Measurements from ENCODE around the gene BICC1. TPM values are rescaled to one million over a fixed set of nuclear protein-coding genes. Genes with fewer than 3 reads are reported as not detected.

Gene BICC1
- total RNA-seq, 1 experiment from 2014 or later, result 70.2 TPM

DNA sequence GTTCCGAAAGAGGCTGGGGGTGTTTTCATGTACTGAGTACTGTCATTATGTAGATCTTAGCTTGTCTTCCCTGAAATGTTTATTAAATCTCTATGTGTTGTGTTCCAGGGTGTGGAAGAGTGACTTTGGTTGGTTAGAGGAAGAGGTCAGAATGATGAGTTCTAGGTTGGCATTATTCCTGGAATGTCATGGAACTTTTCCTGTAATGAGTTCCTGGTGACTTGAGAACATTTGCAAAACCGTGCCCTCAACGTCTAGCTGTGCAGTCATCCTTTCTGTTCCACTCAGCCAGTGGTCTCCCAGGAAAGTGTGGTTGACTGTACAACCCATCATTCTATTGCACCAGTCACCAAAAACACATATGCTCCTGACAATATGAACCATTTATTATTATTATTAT is 129.6 kb downstream of the BICC1 start:
- intact Hi-C loops (cut with micrococcal nuclease; ENCODE audit: unreplicated experiment), result loop anchor here (5.0 kb wide), 2 partner anchors 115 to 125 kb away; no protein-coding TSS in a partner anchor
- TF ChIP-seq CTCF (IDR thresholded peaks at IDR 0.05; ENCODE audit: unreplicated experiment), result no peak
- H3K36me3 Mint-ChIP-seq (ENCODE audit: insufficient read depth, unreplicated experiment), result peaks cover 10% of the 10 kb centered on the region
- no peak for DNase-seq
- no peak overlapping the region for H3K27ac Mint-ChIP-seq (ENCODE audit: unreplicated experiment)
- BruUV-seq (replicated peaks), result no TSS peak
- CTCF ChIA-PET, result interaction anchor here (0.5 to 2.5 kb wide), 7 partner anchors 11 to 228 kb away, joined by 3 to 19 read pairs (median 3); no protein-coding TSS in a partner anchor
- H3K4me1 Mint-ChIP-seq (ENCODE audit: low read depth, unreplicated experiment), result peaks cover 73% of the 10 kb centered on the region
- H3K4me3 Mint-ChIP-seq (ENCODE audit: low read depth, unreplicated experiment), result no peak overlapping the region
- H3K9me3 Mint-ChIP-seq (ENCODE audit: low read depth, unreplicated experiment), result no peaks in the 10 kb centered on the region
- H3K27me3 Mint-ChIP-seq (ENCODE audit: unreplicated experiment), result no peaks in the 10 kb centered on the region

DNA sequence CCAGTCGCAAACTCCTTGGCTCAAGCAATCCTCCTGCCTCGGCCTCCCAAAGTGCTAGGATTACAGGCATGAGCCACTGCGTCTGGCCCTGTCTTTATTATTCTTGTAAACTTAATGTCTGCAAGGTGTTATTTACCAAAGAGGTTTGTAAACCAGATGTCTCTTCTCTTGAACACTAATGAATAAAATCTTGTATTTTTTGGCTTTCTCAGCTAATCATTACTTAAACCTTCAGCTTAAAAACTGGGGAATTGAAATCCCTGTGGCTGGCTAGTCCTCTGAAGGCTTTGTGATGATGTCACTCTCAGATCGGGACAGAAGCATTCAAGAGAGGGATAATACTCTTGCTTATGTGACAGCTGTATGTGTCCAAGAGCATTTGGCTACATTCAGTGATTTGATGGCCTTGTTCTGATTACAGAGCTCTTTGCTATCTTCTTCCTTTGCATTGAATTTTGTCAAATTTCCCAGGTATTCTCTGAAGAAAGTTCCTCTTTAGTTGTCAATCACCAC is 130.3 kb downstream of the BICC1 start:
- CTCF ChIA-PET, result interaction anchor here (0.6 to 1.9 kb wide), 6 partner anchors 9 to 264 kb away, joined by 3 to 6 read pairs (median 4); no protein-coding TSS in a partner anchor
- Mint-ChIP-seq H3K36me3 (ENCODE audit: insufficient read depth, unreplicated experiment) (peaks cover 10% of the 10 kb centered on the region), H3K4me1 (ENCODE audit: low read depth, unreplicated experiment) (peaks cover 66% of the 10 kb centered on the region), H3K27me3 (ENCODE audit: unreplicated experiment) (no peaks in the 10 kb centered on the region), H3K4me3 (ENCODE audit: low read depth, unreplicated experiment) (no peak overlapping the region), H3K27ac (ENCODE audit: unreplicated experiment) (peak overlapping the region; percentile 32), H3K9me3 (ENCODE audit: low read depth, unreplicated experiment) (no peaks in the 10 kb centered on the region)
- intact Hi-C loops (cut with micrococcal nuclease; ENCODE audit: unreplicated experiment), result loop anchor here (5.0 kb wide), 2 partner anchors 114 to 126 kb away; no protein-coding TSS in a partner anchor
- no peak for DNase-seq
- BruUV-seq (replicated peaks), result no TSS peak
- TF ChIP-seq CTCF (IDR thresholded peaks at IDR 0.05; ENCODE audit: unreplicated experiment), result no peak

GRCh38 chr10:58644311-58644710 is 131.6 kb downstream of the BICC1 start:
- TF ChIP-seq CTCF (IDR thresholded peaks at IDR 0.05; ENCODE audit: unreplicated experiment), result no peak
- peak; percentile 41 for DNase-seq
- Mint-ChIP-seq H3K27me3 (ENCODE audit: unreplicated experiment) (no peaks in the 10 kb centered on the region), H3K4me3 (ENCODE audit: low read depth, unreplicated experiment) (peak overlapping the region; percentile 56), H3K36me3 (ENCODE audit: insufficient read depth, unreplicated experiment) (peaks cover 10% of the 10 kb centered on the region), H3K4me1 (ENCODE audit: low read depth, unreplicated experiment) (peaks cover 65% of the 10 kb centered on the region), H3K27ac (ENCODE audit: unreplicated experiment) (peak overlapping the region; percentile 32), H3K9me3 (ENCODE audit: low read depth, unreplicated experiment) (no peaks in the 10 kb centered on the region)
- intact Hi-C loops (cut with micrococcal nuclease; ENCODE audit: unreplicated experiment), result loop anchor here (5.0 kb wide), 2 partner anchors 113 to 127 kb away; no protein-coding TSS in a partner anchor
- CTCF ChIA-PET, result interaction anchor here (0.5 to 1.9 kb wide), 6 partner anchors 9 to 113 kb away, joined by 3 to 6 read pairs (median 4); no protein-coding TSS in a partner anchor
- BruUV-seq (replicated peaks), result no TSS peak

DNA sequence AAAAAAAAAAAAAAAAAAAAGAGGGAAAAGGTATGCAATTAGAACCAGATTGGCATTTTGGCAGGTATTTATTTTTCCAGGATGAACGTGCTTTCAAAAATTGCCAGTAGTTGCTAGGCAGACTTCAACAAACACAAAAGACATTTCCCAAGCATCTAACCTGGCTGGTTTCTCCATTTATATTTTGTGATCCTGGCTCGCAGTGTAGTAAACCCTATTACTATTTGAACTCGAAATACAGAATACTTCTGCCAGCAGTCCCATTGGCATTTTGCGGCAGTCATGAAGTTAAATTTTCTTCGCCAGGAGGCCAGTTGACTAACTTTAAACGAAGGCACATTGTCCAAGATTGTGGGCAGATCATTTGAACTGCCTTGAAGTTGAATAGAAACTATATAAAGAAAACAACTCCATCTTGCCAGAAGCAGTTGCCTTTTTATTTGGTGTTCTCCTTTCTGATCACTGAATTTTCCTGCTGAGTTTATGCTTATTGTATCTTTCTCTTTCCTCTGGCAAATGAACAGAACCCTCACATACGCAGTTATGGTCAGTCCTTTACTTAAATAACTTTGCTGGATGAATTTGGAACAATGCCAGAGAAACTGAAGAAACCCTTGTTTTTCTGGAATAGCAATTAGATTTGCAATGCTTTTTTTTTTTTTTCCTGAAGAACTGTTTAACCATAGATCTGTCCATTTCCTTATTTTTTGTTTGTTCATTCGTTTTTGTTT is 132.9 kb downstream of the BICC1 start:
- no peak for DNase-seq
- H3K4me3 Mint-ChIP-seq (ENCODE audit: low read depth, unreplicated experiment), result peak overlapping the region; percentile 18
- TF ChIP-seq CTCF (IDR thresholded peaks at IDR 0.05; ENCODE audit: unreplicated experiment), result no peak
- H3K4me1 Mint-ChIP-seq (ENCODE audit: low read depth, unreplicated experiment), result peaks cover 60% of the 10 kb centered on the region
- no TSS peak for BruUV-seq (replicated peaks)
- intact Hi-C loops (cut with micrococcal nuclease; ENCODE audit: unreplicated experiment), result loop anchor here (5.0 kb wide), 1 partner anchor 97 kb away; no protein-coding TSS in a partner anchor
- H3K9me3 Mint-ChIP-seq (ENCODE audit: low read depth, unreplicated experiment), result no peaks in the 10 kb centered on the region
- H3K27me3 Mint-ChIP-seq (ENCODE audit: unreplicated experiment), result no peaks in the 10 kb centered on the region
- peaks cover 7% of the 10 kb centered on the region for H3K36me3 Mint-ChIP-seq (ENCODE audit: insufficient read depth, unreplicated experiment)
- H3K27ac Mint-ChIP-seq (ENCODE audit: unreplicated experiment), result peak overlapping the region; percentile 9
- CTCF ChIA-PET, result interaction anchor here (1.2 kb wide), 1 partner anchor 115 kb away, joined by 3 read pairs; no protein-coding TSS in a partner anchor
